Measurements from ENCODE around the gene CCKAR. TPM values are rescaled to one million over a fixed set of nuclear protein-coding genes. Genes with fewer than 3 reads are reported as not detected.

Gene CCKAR
- polyA plus RNA-seq, 1 donor (not counting 4 experiments of a cell fraction or from before 2014, with no cell fraction given): not detected

- Histone ChIP-seq H3K79me2 (ENCODE audit: control insufficient read depth, insufficient read depth, low read length) (no peaks in the 10 kb centered on the region), H3K4me1 (ENCODE audit: control insufficient read depth, extremely low read depth, insufficient read depth, low read length) (no peaks in the 10 kb centered on the region), H3K9me1 (ENCODE audit: control insufficient read depth, extremely low read depth, insufficient read depth, low read length) (no peaks in the 10 kb centered on the region), H3K4me3 (ENCODE audit: control insufficient read depth in 2 of 3, extremely low read depth in 1 of 3, insufficient read depth in 2 of 3, low read depth in 1 of 3, low read length in 3 of 3) (no peak overlapping the region), H4K20me1 (ENCODE audit: control insufficient read depth, extremely low read depth, insufficient read depth, low read length) (no peaks in the 10 kb centered on the region), H3K4me2 (ENCODE audit: control insufficient read depth, extremely low read depth, insufficient read depth, low read depth, low read length) (no peak overlapping the region), H3K27ac (ENCODE audit: control insufficient read depth, insufficient read depth, low read length) (no peak overlapping the region), H2AFZ (ENCODE audit: control insufficient read depth, low read length) (no peak overlapping the region), H3K9ac (ENCODE audit: control insufficient read depth, extremely low read depth, insufficient read depth, low read length) (no peak overlapping the region), H3K9me3 (ENCODE audit: control insufficient read depth, low read depth, low read length) (no peaks in the 10 kb centered on the region), H3K36me3 (ENCODE audit: control insufficient read depth in 2 of 2, extremely low read depth in 1 of 2, insufficient read depth in 2 of 2, low read length in 2 of 2) (no peaks in the 10 kb centered on the region), H3K27me3 (ENCODE audit: control insufficient read depth, extremely low read depth, insufficient read depth, low read length) (peaks cover 11% of the 10 kb centered on the region)
- FAIRE-seq (no peak), DNase-seq (ENCODE audit: low read depth, low spot score) (no peak)
- TF ChIP-seq EZH2 (IDR thresholded peaks at IDR 0.05; ENCODE audit: low read length): no peak
- no peak for TF ChIP-seq CTCF (optimal IDR thresholded peaks at IDR 0.05 in 1 of 3, IDR thresholded peaks at IDR 0.05 in 1 of 3, conservative IDR thresholded peaks at IDR 0.05 in 1 of 3; ENCODE audit: extremely low read depth in 1 of 3, insufficient read depth in 2 of 3, low read length in 3 of 3)
- dilution Hi-C loops (cut with MboI; ENCODE audit: extremely low pct_ligation_motif_present, low sequenced_read_pairs): no loop called here
These were observed 1.3 kb upstream of the CCKAR start for GRCh38 chr4:26491449-26492170.

GRCh38 chr4:26490960-26491284 lies 638 bp upstream of the CCKAR start:
- Histone ChIP-seq H3K79me2 (ENCODE audit: control insufficient read depth, insufficient read depth, low read length) (no peaks in the 10 kb centered on the region), H3K4me1 (ENCODE audit: control insufficient read depth, extremely low read depth, insufficient read depth, low read length) (no peaks in the 10 kb centered on the region), H3K27me3 (ENCODE audit: control insufficient read depth, extremely low read depth, insufficient read depth, low read length) (peaks cover 14% of the 10 kb centered on the region), H3K36me3 (ENCODE audit: control insufficient read depth in 2 of 2, extremely low read depth in 1 of 2, insufficient read depth in 2 of 2, low read length in 2 of 2) (no peaks in the 10 kb centered on the region), H3K9me3 (ENCODE audit: control insufficient read depth, low read depth, low read length) (no peaks in the 10 kb centered on the region), H3K4me3 (ENCODE audit: control insufficient read depth in 2 of 3, extremely low read depth in 1 of 3, insufficient read depth in 2 of 3, low read depth in 1 of 3, low read length in 3 of 3) (no peak overlapping the region), H3K4me2 (ENCODE audit: control insufficient read depth, extremely low read depth, insufficient read depth, low read depth, low read length) (no peak overlapping the region), H2AFZ (ENCODE audit: control insufficient read depth, low read length) (no peak overlapping the region), H4K20me1 (ENCODE audit: control insufficient read depth, extremely low read depth, insufficient read depth, low read length) (no peaks in the 10 kb centered on the region), H3K27ac (ENCODE audit: control insufficient read depth, insufficient read depth, low read length) (no peak overlapping the region), H3K9me1 (ENCODE audit: control insufficient read depth, extremely low read depth, insufficient read depth, low read length) (no peaks in the 10 kb centered on the region), H3K9ac (ENCODE audit: control insufficient read depth, extremely low read depth, insufficient read depth, low read length) (no peak overlapping the region)
- FAIRE-seq (no peak), DNase-seq (ENCODE audit: low read depth, low spot score) (no peak)
- dilution Hi-C loops (cut with MboI; ENCODE audit: extremely low pct_ligation_motif_present, low sequenced_read_pairs): no loop called here
- no peak for TF ChIP-seq EZH2 (IDR thresholded peaks at IDR 0.05; ENCODE audit: low read length)
- no peak for TF ChIP-seq CTCF (optimal IDR thresholded peaks at IDR 0.05 in 1 of 3, IDR thresholded peaks at IDR 0.05 in 1 of 3, conservative IDR thresholded peaks at IDR 0.05 in 1 of 3; ENCODE audit: extremely low read depth in 1 of 3, insufficient read depth in 2 of 3, low read length in 3 of 3)
